Stimulated activated CD8-positive, alpha-beta memory T cell treated with anti-CD3 and anti-CD28 coated beads, Interleukin-15, amount 100 ng/mL, for 24 hours (primary cell): ENCODE measurements around the gene CHRNA9.

ENCODE experiments used
- DNase-seq: peaks from one replicate; pipeline ENCODE4 v3.0.0-alpha.2; 2020; ENCODE audit warnings: low read depth

Gene CHRNA9

GRCh38 chr4:40309250-40309774, 25.8 kb upstream of the CHRNA9 start:
- peak; percentile 78 for DNase-seq

GRCh38 chr4:40310225-40310624, 24.9 kb upstream of the CHRNA9 start:
- no peak for DNase-seq

- DNase-seq: no peak
Observed at GRCh38 chr4:40311811-40312346, 23.3 kb upstream of the CHRNA9 start.

GRCh38 chr4:40314951-40315350, 20.2 kb upstream of the CHRNA9 start:
- no peak for DNase-seq

GRCh38 chr4:40316333-40316781, 18.8 kb upstream of the CHRNA9 start:
- DNase-seq: no peak

- DNase-seq: no peak
Observed at GRCh38 chr4:40316782-40317635, 18.1 kb upstream of the CHRNA9 start.

GRCh38 chr4:40317916-40318658, 17.0 kb upstream of the CHRNA9 start:
- DNase-seq: no peak

- no peak for DNase-seq
Observed at GRCh38 chr4:40321574-40322275, 13.4 kb upstream of the CHRNA9 start.

GRCh38 chr4:40322811-40323210, 12.3 kb upstream of the CHRNA9 start:
- DNase-seq: no peak

- no peak for DNase-seq
Observed at GRCh38 chr4:40323866-40324265, 11.3 kb upstream of the CHRNA9 start.

GRCh38 chr4:40325406-40326019, 9.6 kb upstream of the CHRNA9 start:
- no peak for DNase-seq

GRCh38 chr4:40327340-40327739, 7.8 kb upstream of the CHRNA9 start:
- DNase-seq: no peak

GRCh38 chr4:40328383-40328782, 6.8 kb upstream of the CHRNA9 start:
- no peak for DNase-seq

- DNase-seq: no peak
Observed at GRCh38 chr4:40329805-40330204, 5.3 kb upstream of the CHRNA9 start.

- DNase-seq: no peak
Observed at GRCh38 chr4:40330536-40330935, 4.6 kb upstream of the CHRNA9 start.

- DNase-seq: no peak
Observed at GRCh38 chr4:40331101-40331745, 3.9 kb upstream of the CHRNA9 start.

- no peak for DNase-seq
Observed at GRCh38 chr4:40331961-40332360, 3.2 kb upstream of the CHRNA9 start.

GRCh38 chr4:40333921-40334352, 1.2 kb upstream of the CHRNA9 start:
- no peak for DNase-seq

GRCh38 chr4:40335525-40335894, 377 bp downstream of the CHRNA9 start:
- no peak for DNase-seq

GRCh38 chr4:40337051-40337450, 1.9 kb downstream of the CHRNA9 start:
- DNase-seq: no peak

GRCh38 chr4:40337523-40337922, 2.4 kb downstream of the CHRNA9 start:
- DNase-seq: no peak
